Anterior cingulate cortex (tissue), 58 donors: Measurements from ENCODE around the gene KLRF2.

Experiments used
- DNase-seq, 58 donors: peaks; one replicate each; lab custom pipeline; 2025; lab: John Stamatoyannopoulos, UW

Gene KLRF2

DNA sequence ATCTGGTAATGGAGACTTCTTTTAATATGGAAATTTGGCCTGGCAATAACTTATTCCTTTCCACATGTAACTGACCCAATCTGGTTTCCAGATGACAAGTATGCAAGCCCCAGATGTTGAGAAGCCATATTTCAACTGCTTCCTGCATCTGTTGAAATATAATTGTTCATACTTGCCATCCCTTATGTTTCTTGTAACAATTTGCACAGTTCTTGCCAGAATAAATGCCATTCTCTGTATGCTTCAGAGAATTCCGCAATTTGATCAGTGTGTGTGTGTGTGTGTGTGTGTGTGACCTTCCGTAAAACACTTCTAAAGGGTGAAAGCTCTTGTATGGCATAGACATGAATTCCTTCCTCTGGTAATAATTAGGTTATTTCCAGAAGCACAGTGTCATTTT lies 52.7 kb downstream of the KLRF2 start:
- no peak for DNase-seq

DNA sequence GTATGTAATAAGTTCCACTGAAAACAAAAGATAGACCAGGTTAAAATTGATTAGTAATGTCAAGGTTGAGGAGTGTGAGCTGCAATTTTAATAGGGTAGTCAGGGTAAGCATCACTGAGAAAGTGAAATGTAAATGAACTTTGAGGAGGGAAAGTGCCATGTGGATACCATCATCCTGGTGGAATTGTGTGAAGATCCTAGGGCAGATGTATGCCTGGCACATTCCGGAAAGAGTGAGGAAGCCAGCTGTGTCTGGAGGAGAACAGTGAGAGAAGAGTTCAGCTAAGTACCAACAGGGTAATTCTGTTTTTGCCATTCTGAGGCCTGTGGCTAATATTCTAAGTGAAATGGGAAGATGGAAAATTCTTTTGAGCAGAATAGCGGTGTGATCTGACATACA lies 53.7 kb downstream of the KLRF2 start:
- no peak for DNase-seq

DNA sequence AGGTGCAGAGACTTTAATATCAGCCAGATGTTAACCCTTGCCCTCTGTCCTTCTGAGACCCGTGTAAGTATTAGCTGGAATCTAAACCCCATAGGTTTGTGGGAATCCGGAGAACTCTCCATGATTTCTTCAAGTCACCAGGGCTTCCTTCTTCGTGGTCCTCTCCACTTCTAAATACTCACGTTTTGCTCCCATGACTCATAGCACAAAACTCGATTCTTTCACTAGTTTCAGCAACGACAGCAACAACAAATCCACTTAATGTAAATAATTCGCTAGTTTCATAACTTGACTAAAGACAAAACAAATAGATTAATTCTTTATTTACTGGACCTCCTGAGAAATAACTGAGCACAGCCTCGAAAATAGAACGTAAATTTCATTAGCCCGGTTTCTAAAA lies 55.3 kb downstream of the KLRF2 start:
- no peak for DNase-seq

DNA sequence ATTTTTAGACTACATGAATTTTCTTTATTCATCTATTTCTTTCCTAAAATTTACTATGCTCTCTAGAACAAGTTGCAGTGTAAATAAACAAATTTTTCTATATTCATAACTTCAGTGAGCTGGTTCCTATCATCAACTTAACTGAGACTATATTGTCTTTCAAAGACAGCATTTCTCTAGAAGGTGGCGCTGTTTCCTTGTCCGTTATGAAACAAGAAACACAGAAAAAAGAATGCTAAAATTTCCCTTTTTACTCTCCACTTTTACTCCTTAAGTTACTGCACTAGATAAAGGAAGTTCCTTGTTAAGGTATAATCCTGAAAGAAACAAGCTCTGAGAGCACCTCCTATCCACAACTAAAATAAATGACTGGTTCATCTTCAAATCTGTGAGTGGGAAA lies 59.1 kb downstream of the KLRF2 start:
- no peak for DNase-seq

DNA sequence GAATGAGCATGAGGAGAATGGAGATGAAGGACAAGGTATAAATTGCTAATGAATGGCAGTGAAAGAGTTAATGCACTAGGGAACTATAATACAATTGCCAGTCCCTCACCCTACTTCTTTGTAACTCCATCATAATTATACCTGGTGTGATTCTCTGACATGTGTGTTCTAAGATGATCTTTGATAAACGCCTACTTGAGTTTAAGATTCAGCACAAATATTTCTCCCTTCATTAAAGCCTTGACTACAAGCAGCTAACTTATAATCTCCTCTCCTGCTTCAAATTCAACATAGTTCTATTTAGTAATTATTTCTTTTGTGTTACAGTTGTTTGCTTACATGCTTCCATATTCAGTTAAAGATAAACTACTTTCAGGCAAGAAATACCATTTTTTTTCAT lies 60.5 kb downstream of the KLRF2 start:
- no peak for DNase-seq

DNA sequence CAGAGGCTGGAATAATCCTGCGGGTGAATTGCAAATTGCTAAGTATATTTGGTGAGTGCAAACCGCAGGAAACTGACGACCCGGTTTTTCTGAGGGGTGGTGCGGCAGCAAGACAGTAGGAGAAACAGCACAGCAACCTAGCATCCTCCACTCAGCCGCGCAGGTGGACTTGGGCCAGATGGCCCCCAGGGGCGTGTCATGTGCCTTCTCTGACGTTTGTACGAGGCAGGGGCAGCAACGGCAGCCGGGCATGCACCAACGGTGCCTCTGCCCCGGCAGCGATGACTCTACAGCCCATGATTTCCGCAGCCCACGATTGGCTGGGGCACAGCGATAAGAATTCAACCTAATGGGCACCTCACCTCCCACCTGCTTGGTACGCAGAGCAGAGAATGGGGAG lies 62.0 kb downstream of the KLRF2 start:
- DNase-seq: peak in 11 of 58 donors; percentile 1 to 53 (median 31)

DNA sequence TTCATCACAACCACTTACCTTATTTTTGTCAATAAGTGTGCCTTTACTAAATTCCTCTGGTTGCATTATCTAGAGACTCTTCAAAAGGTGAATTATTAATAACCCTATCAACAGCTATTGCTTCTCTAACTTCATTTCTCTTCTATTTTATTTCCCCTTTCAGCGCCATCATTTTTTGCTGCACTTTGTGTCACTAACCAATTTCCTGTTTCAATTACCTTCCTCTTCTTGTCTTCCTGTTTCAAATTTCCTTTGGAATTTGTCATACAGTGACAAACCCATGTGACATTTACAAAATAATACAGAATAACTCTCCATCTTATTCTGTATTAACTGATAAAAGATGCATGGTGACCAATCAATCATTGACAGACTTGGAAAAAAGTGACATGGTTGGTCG lies 63.1 kb downstream of the KLRF2 start:
- no peak for DNase-seq
